ENCODE measurements around the gene CLCN2. TPM values are rescaled to one million over a fixed set of nuclear protein-coding genes. Genes with fewer than 3 reads are reported as not detected.
"Not testable (repeated sequence)": the region's sequence is repeated elsewhere in the genome, so short reads cannot be mapped to it uniquely, and the experiment has no call there.

Gene CLCN2
- total RNA-seq, 1 donor from 2014 or later: 16.9 TPM

- Mint-ChIP-seq H3K36me3 (peaks cover 7% of the 10 kb centered on the region), H3K27me3 (ENCODE audit: low read depth) (no peaks in the 10 kb centered on the region), H3K9me3 (no peaks in the 10 kb centered on the region), H3K4me3 (no peak overlapping the region), H3K4me1 (peaks cover 20% of the 10 kb centered on the region), H3K27ac (no peak overlapping the region)
- TF ChIP-seq CTCF (IDR thresholded peaks at IDR 0.05; ENCODE audit: unreplicated experiment): no peak
- no peak for DNase-seq (ENCODE audit: low spot score in 2 of 2, unreplicated experiment in 2 of 2)
Observed at GRCh38 chr3:184343200-184343876, 18.1 kb downstream of the CLCN2 start.

- no peak for TF ChIP-seq CTCF (IDR thresholded peaks at IDR 0.05; ENCODE audit: unreplicated experiment)
- Mint-ChIP-seq H3K36me3 (peaks cover 7% of the 10 kb centered on the region), H3K27ac (no peak overlapping the region), H3K9me3 (no peaks in the 10 kb centered on the region), H3K4me1 (peaks cover 27% of the 10 kb centered on the region), H3K27me3 (ENCODE audit: low read depth) (no peaks in the 10 kb centered on the region), H3K4me3 (no peak overlapping the region)
- DNase-seq (ENCODE audit: low spot score in 2 of 2, unreplicated experiment in 2 of 2): no peak
Observed at GRCh38 chr3:184341925-184342324, 19.5 kb downstream of the CLCN2 start.

GRCh38 chr3:184339451-184340135, 21.8 kb downstream of the CLCN2 start:
- DNase-seq (ENCODE audit: low spot score in 2 of 2, unreplicated experiment in 2 of 2); H3K36me3 Mint-ChIP-seq; H3K27ac Mint-ChIP-seq; H3K9me3 Mint-ChIP-seq; H3K27me3 Mint-ChIP-seq (ENCODE audit: low read depth); H3K4me3 Mint-ChIP-seq: not testable (repeated sequence)
- peaks cover 25% of the 10 kb centered on the region for H3K4me1 Mint-ChIP-seq

GRCh38 chr3:184339001-184339400, 22.4 kb downstream of the CLCN2 start:
- peaks cover 3% of the 10 kb centered on the region for H3K36me3 Mint-ChIP-seq
- no peak for TF ChIP-seq CTCF (IDR thresholded peaks at IDR 0.05; ENCODE audit: unreplicated experiment)
- no peaks in the 10 kb centered on the region for H3K9me3 Mint-ChIP-seq
- peak overlapping the region; percentile 8 for H3K27ac Mint-ChIP-seq
- peaks cover 25% of the 10 kb centered on the region for H3K4me1 Mint-ChIP-seq
- peak overlapping the region; percentile 22 for H3K4me3 Mint-ChIP-seq
- H3K27me3 Mint-ChIP-seq (ENCODE audit: low read depth): no peaks in the 10 kb centered on the region
- DNase-seq (ENCODE audit: low spot score in 2 of 2, unreplicated experiment in 2 of 2): no peak

GRCh38 chr3:184338511-184338945, 22.9 kb downstream of the CLCN2 start:
- peaks cover 3% of the 10 kb centered on the region for H3K36me3 Mint-ChIP-seq
- peaks cover 25% of the 10 kb centered on the region for H3K4me1 Mint-ChIP-seq
- no peak for TF ChIP-seq CTCF (IDR thresholded peaks at IDR 0.05; ENCODE audit: unreplicated experiment)
- peak; percentile 56 to 72 for DNase-seq (ENCODE audit: low spot score in 2 of 2, unreplicated experiment in 2 of 2)
- H3K27ac Mint-ChIP-seq: peak overlapping the region; percentile 87
- H3K9me3 Mint-ChIP-seq: no peaks in the 10 kb centered on the region
- peak overlapping the region; percentile 83 for H3K4me3 Mint-ChIP-seq
- no peaks in the 10 kb centered on the region for H3K27me3 Mint-ChIP-seq (ENCODE audit: low read depth)

- Mint-ChIP-seq H3K4me1 (peaks cover 25% of the 10 kb centered on the region), H3K36me3 (peaks cover 6% of the 10 kb centered on the region), H3K4me3 (peak overlapping the region; percentile 83), H3K27me3 (ENCODE audit: low read depth) (no peaks in the 10 kb centered on the region), H3K9me3 (no peaks in the 10 kb centered on the region), H3K27ac (peak overlapping the region; percentile 87)
- no peak for DNase-seq (ENCODE audit: low spot score in 2 of 2, unreplicated experiment in 2 of 2)
- TF ChIP-seq CTCF (IDR thresholded peaks at IDR 0.05; ENCODE audit: unreplicated experiment): no peak
Observed at GRCh38 chr3:184337981-184338380, 23.4 kb downstream of the CLCN2 start.

All from mesothelial cell of epicardium (in vitro differentiated cells).